ENCODE results near the gene FARS2.

- TF ChIP-seq CTCF (IDR thresholded peaks at IDR 0.05) = no peak
- no peak for TF ChIP-seq POLR2A (IDR thresholded peaks at IDR 0.05)
Observed at GRCh38 chr6:5766260-5766659, 504.9 kb downstream of the FARS2 start.
